K562 (cell line): ENCODE measurements around the gene FOXL3. TPM values are rescaled to one million over a fixed set of nuclear protein-coding genes. Genes with fewer than 3 reads are reported as not detected.

Experiments used
- ATAC-seq: fragments of 200-7000 bp; cut with Tn5 transposase; 3 replicates; pipeline ENCODE4 v1.9.1; 2020; ENCODE audit warnings: moderate library complexity
- BruUV-seq: library from RNA; stranded (reverse); fragments of 400-500 nt; replicated peaks from 2 replicates; lab custom pipeline; 2021; lab: Mats Ljungman, UMichigan
- CTCF ChIA-PET: fragments of 300-600 bp; formaldehyde crosslinking; extraction: SDS; loops from one replicate; lab custom pipeline; 2021; ENCODE audit warnings: low intra/inter-chr PET ratio; lab: Yijun Ruan, JAX
- POLR2A ChIA-PET: fragments of 300-600, 350-650 bp; sonication (Branson Sonifier 250); formaldehyde crosslinking; extraction: SDS; loops from one replicate; lab custom pipeline; 2021; ENCODE audit warnings: antibody characterized with exemption, inconsistent platforms; lab: Yijun Ruan, JAX
- DNase-seq, 4 experiments: peaks; one replicate each; pipeline versions ENCODE4 v3.0.0 to v3.0.0-alpha.2; 2011 to 2018; ENCODE audit warnings: low spot score in 3 of 4, mixed read lengths in 3 of 4; ENCODE audit errors: extremely low read depth in 1 of 4
- FAIRE-seq: peaks from 2 replicates; lab custom pipeline; 2011; peaks lifted over from hg19 to GRCh38; lab: Jason Lieb, UNC
- H2AFZ ChIP-seq: 2 replicates; pipeline ENCODE4 v1.6.0; 2011; ENCODE audit warnings: low read depth, low read length, control low read depth, inconsistent platforms
- H3K27ac ChIP-seq: fragments of 200-600 bp; 3 replicates; pipeline ENCODE4 v1.8.0; 2011; ENCODE audit warnings: low read depth, mild to moderate bottlenecking, control low read depth, inconsistent platforms, low read length, moderate library complexity, mixed read lengths; ENCODE audit errors: extremely low read depth
- H3K27me3 ChIP-seq, 2 experiments: fragments of 300-600 bp in 1 of 2; 2 replicates in 1 of 2; 3 replicates in 1 of 2; pipeline versions ENCODE4 v1.6.0 to v1.8.0; 2011; ENCODE audit warnings: inconsistent platforms in 2 of 2, low read length in 2 of 2, mild to moderate bottlenecking in 1 of 2, mixed read lengths in 1 of 2, moderate library complexity in 1 of 2; ENCODE audit not compliant: control insufficient read depth in 2 of 2, insufficient read depth in 2 of 2
- H3K36me3 ChIP-seq: fragments of 300-600 bp; 3 replicates; pipeline ENCODE4 v1.8.0; 2011; ENCODE audit warnings: mild to moderate bottlenecking, low read length, inconsistent platforms; ENCODE audit not compliant: control insufficient read depth, insufficient read depth
- H3K4me1 ChIP-seq, 2 experiments: fragments of 200-600 bp in 1 of 2; replicated peaks in 1 of 2; 2 replicates in 1 of 2; 3 replicates in 1 of 2; pipeline versions ENCODE4 v1.5.1 to v1.8.0; 2011; ENCODE audit warnings: inconsistent platforms in 2 of 2, low read length in 2 of 2, mild to moderate bottlenecking in 1 of 2, mixed read lengths in 1 of 2, moderate library complexity in 1 of 2; ENCODE audit not compliant: control insufficient read depth in 2 of 2, insufficient read depth in 2 of 2
- H3K4me2 ChIP-seq: 2 replicates; pipeline ENCODE4 v1.6.1; 2011; ENCODE audit warnings: low read length, control low read depth, inconsistent platforms, mixed read lengths; ENCODE audit not compliant: insufficient read depth
- H3K4me3 ChIP-seq: fragments of 200-600 bp; sonication (generic), shearing (Covaris generic); 2 replicates; pipeline ENCODE4 v1.5.1; 2016; ENCODE audit warnings: control low read depth, inconsistent platforms
- H3K79me2 ChIP-seq: fragments of 200-600 bp; 3 replicates; pipeline ENCODE4 v1.8.0; 2011; ENCODE audit warnings: low read length, inconsistent platforms; ENCODE audit not compliant: control insufficient read depth, insufficient read depth
- H3K9ac ChIP-seq, 2 experiments: 2 replicates each; pipeline versions ENCODE4 v1.6.0 to v1.6.1; 2011; ENCODE audit warnings: low read depth in 2 of 2, low read length in 2 of 2, control low read depth in 1 of 2, inconsistent platforms in 1 of 2, mild to moderate bottlenecking in 1 of 2, mixed read lengths in 1 of 2; ENCODE audit not compliant: insufficient read depth in 1 of 2
- H3K9me1 ChIP-seq: one replicate; pipeline ENCODE4 v1.6.0; 2011; ENCODE audit warnings: inconsistent platforms, mild to moderate bottlenecking, low read length, moderate library complexity; ENCODE audit not compliant: control insufficient read depth, insufficient read depth
- H3K9me3 ChIP-seq: replicated peaks from 2 replicates; pipeline ENCODE4 v1.5.1; 2011; ENCODE audit warnings: low read depth, low read length, inconsistent platforms; ENCODE audit not compliant: control insufficient read depth, insufficient read depth
- H4K20me1 ChIP-seq: replicated peaks from 2 replicates; pipeline ENCODE4 v1.6.1; 2011; ENCODE audit warnings: low read length, inconsistent platforms, mixed read lengths; ENCODE audit not compliant: control insufficient read depth, insufficient read depth
- BRD4 ChIP-seq: fragments of 200-600 bp; sonication (generic); IDR thresholded peaks from 2 replicates; pipeline ENCODE4 v1.6.1; 2017; ENCODE audit warnings: inconsistent platforms
- EZH2 ChIP-seq: IDR thresholded peaks from 2 replicates; pipeline ENCODE4 v1.6.1; 2012; ENCODE audit warnings: low read depth, mild to moderate bottlenecking, inconsistent platforms, low read length, borderline replicate concordance
- FOXP1 ChIP-seq: sonication (generic); formaldehyde crosslinking; IDR thresholded peaks from 2 replicates; pipeline ENCODE4 v1.8.0; 2022; ENCODE audit warnings: mild to moderate bottlenecking, missing genetic modification reagents
- LEF1 ChIP-seq: fragments of 450-650 bp; IDR thresholded peaks from 2 replicates; pipeline ENCODE4 v1.6.1; 2016; ENCODE audit warnings: mild to moderate bottlenecking
- ZNF197 ChIP-seq: fragments of 200-800 bp; sonication (Bioruptor generic); IDR thresholded peaks from 2 replicates; pipeline ENCODE4 v1.6.1; 2016; ENCODE audit warnings: low read depth, missing genetic modification characterization, missing compliant biosample characterization
- ZNF444 ChIP-seq: fragments of 250-450 bp; sonication (Bioruptor Pico); IDR thresholded peaks from 2 replicates; pipeline ENCODE4 v1.4.0; 2020; ENCODE audit warnings: mild to moderate bottlenecking, moderate library complexity
- WGBS: fragments of 100-300 bp; shearing (Covaris generic); methylation state at CpG from one replicate; pipeline ENCODE4 v1.1.6; 2016; ENCODE audit warnings: low coverage, mixed read lengths; ENCODE audit not compliant: insufficient coverage; ENCODE audit errors: missing lambda C conversion rate; 5-methylcytosine and 5-hydroxymethylcytosine counted together
- in situ Hi-C: fragments of 300-500 bp; cut with MboI; formaldehyde crosslinking; loops from 4 replicates; pipeline ENCODE4 v1.15.0; 2018; ENCODE audit warnings: inconsistent platforms, mixed read lengths
- intact Hi-C: fragments of 100-400 bp; cut with micrococcal nuclease; formaldehyde crosslinking; loops from 2 replicates; pipeline ENCODE4 v1.14.2; 2022
- polyA plus RNA-seq, 8 experiments: library from polyadenylated mRNA; depleted of rRNA in 4 of 8; stranded (reverse) in 5 of 8; unstranded in 3 of 8; fragments of >200 nt; fragmentation: Nextera tagmentation in 2 of 8; fragmentation: Illumina TruSeq in 1 of 8; extraction: Ambion mirVana in 2 of 8; extraction: Trizol in 1 of 8; gene quantifications; 2 replicates each; pipeline versions ENCODE4 v1.2.1 to v1.2.3, GENCODE V29; 2011 to 2014; ENCODE audit warnings: inconsistent platforms in 1 of 8, missing spikeins in 1 of 8
- total RNA-seq, 7 experiments: library from RNA; depleted of rRNA in 6 of 7; stranded (reverse); fragments of >200 nt in 6 of 7; fragmentation: Illumina TruSeq in 2 of 7; extraction: Trizol in 2 of 7; gene quantifications; 2 replicates each; pipeline versions ENCODE4 v1.2.1 to v1.2.3, GENCODE V29; 2011 to 2021; ENCODE audit warnings: low replicate concordance in 1 of 7

The FOXL3 gene
- total and polyA plus RNA-seq, 9 of the 15 experiments (the other 6 are each of a cell fraction or from before 2014, with no cell fraction given): not detected

DNA sequence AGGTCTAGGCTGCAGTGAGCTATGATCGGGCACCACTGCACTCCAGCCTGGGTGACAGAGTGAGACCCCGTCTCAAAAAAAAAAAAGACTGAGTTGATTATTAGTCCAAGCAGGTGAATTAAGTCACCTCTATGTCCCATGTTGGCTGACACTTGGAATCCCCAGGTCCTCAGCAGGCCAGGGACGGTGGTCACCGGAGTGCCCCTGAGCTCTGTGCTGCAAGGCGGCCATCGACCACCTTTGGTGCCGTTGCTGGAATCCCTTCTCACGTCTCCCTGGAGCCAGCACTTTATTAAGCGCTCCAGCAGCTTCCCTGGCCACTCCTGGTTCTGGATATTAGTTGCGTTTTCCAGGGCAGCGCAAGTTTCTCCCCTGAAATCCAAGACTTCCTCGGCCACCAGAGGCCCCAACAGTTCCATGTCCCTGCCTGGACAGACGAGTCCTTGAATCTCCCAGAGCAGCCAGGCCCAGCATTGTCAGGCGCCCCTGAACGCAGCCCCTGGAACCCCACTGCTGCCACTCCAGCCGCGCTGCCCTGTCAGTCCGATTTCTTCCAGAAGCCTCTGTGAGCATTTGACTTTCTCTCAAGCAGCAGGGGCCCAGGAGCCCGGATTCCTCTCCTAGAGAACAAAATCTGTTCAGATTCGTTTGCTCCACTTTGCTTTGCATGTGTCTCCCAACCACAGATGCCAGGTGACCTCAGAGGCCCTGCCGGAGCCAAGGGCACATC lies 38.4 kb upstream of the FOXL3 start (continued):
- TF ChIP-seq FOXP1 (CRISPR knock-in tag): no peak
- TF ChIP-seq ZNF444 (CRISPR knock-in tag): no peak
- TF ChIP-seq ZNF197 (CRISPR knock-in tag): no peak
- TF ChIP-seq LEF1: no peak
- TF ChIP-seq, all 486 proteins: peak for 0

DNA sequence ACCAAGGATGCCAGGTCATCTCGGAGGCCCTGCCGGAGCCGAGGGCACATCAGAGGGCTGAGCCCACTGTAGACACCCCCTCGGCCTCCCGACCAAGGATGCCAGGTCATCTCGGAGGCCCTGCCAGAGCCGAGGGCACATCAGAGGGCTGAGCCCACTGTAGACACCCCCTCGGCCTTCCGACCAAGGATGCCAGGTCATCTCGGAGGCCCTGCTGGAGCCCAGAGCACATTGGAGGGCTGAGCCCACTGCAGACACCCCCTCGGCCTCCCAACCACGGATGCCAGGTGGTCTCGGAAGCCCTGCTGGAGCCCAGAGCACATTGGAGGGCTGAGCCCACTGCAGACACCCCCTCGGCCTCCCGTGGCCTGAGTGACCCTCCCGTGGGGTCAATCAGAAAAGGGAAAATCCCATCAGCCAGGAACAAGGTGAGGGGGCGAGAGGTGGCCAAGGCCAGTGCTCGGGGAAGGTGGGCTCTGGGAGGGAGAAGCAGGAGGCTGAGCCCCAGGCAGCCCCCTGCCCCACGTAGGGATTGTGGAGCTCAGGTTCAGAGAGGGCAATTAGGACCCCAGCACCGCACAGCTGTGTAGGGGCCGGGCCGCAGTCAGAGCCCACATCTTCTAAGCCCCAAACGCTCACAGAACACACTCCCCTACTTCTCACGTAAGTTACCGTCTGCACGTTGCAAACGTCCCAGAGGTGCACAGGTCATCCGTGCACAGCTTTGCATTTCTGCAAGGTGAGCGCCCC lies 37.6 kb upstream of the FOXL3 start:
- H3K9me1 ChIP-seq: no peaks in the 10 kb centered on the region
- FAIRE-seq: no peak
- no peaks in the 10 kb centered on the region for H3K36me3 ChIP-seq

More for the DNA sequence above, 37.6 kb upstream of the FOXL3 start:
- no peak overlapping the region for H3K4me3 ChIP-seq
- POLR2A ChIA-PET: no interaction called here
- no peak overlapping the region for H3K9ac ChIP-seq
- H3K27ac ChIP-seq: no peak overlapping the region
- TF ChIP-seq BRD4: no peak
- 0 out of 2 replicates have a peak, but pooled peaks have one; percentile 8 for TF ChIP-seq EZH2
- H3K9me3 ChIP-seq: no peaks in the 10 kb centered on the region
- DNase-seq: no peak
- peaks cover 35% of the 10 kb centered on the region for H4K20me1 ChIP-seq
- peaks cover 66 to 100% of the 10 kb centered on the region in 2 experiments for H3K27me3 ChIP-seq
- 3% methylated on average over 23 of the region's 29 CpGs for WGBS
- CTCF ChIA-PET: no interaction called here
- no TSS peak for BruUV-seq
- H3K4me1 ChIP-seq: peaks cover 0 to 25% of the 10 kb centered on the region in 2 experiments; a peak in 2 of 5 replicates
- intact Hi-C loops (no loop called here), in situ Hi-C loops (no loop called here)
- no peak overlapping the region for H2AFZ ChIP-seq
- H3K79me2 ChIP-seq: no peaks in the 10 kb centered on the region
- H3K4me2 ChIP-seq: no peak overlapping the region
- no peak for ATAC-seq
